NOMO-1 treated with dmso at 0.1 percent for 144 hours (cell line): ENCODE results near the gene RASSF1.

Experiments used
- DNase-seq: peaks from one replicate; lab custom pipeline; 2025; ENCODE audit not compliant: unreplicated experiment; lab: John Stamatoyannopoulos, UW

RASSF1 gene

DNA sequence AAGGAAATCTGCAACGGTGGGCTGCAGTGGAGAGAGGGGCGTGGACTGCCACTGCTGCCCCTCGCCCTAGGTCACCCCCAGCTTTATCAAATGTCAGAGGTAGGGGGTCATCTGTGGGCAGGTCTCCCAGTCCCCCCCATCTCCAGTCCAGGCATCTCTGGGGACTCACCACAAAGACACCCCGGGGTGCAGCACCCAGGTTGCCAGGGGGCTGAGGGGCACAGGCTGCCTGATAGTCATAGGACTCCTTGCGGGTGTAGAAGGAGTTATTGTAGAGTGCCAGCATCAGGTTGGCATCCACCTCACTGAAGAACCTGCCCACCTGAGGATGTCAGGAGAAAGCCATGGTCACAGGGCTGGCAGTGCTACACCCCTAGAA is 25.2 kb upstream of the RASSF1 start:
- no peak for DNase-seq

DNA sequence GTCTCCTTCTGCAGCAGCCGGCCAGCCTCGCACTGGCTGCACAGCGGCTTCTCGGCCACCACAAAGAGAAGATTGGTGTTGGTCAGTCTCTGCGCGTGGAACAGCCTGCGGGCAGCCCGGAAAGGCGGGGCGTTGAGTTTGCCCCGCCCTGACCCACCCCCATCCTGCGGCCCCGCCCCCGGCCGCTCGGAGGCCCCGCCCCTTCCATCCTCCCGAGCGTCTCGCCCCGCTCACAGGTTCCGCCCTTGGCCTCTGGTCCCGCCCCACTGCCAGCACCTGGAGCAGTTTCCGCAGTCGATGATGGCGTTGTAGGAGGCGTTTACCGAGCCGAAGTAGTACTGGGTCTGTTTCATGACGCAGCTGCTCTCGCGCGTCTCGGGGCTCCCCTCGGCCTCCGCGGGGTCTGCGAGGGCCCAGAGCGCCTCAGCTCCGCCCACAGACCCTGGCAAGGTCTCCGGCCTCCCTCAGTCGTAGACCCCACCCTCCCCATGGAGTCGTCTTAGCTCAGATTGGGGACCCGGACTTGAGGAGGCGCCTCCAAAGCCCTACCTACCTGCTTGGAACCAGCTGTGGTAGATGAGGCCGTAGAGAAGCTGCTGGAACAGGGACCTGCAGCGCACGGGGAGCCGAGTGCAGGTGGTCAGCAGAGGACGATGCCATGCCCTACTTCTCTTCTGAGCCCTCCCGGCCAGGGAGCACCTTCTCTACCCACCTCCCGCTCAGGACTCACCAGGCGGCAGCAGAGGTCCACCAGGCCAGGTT is 24.6 kb upstream of the RASSF1 start:
- peak; percentile 84 for DNase-seq

DNA sequence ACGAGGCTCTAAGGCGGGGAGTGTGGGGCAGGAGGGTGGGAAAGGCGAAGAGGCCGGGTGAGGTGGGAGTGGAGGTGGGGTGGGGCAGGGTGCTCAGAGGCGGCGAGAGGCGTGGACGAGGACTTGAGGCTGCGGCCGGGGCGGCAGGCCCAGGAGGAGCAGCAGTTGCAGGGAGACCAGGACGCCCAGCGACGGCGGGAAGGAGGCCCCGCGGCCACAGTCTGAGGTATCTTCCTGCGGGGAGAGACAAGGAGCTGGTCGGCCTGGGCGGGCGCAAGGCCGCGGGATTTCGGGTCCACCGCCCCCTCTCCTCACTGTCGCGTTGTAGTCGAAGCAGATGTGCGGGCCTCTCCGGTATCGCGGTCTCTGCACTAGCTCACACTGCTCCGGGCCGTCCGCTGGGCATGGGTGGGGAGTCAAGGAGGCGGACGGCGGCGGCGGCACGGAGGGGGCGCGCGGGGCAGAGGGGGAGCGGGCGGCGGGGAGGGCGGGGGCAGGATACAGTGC is 24.0 kb upstream of the RASSF1 start:
- DNase-seq = no peak

DNA sequence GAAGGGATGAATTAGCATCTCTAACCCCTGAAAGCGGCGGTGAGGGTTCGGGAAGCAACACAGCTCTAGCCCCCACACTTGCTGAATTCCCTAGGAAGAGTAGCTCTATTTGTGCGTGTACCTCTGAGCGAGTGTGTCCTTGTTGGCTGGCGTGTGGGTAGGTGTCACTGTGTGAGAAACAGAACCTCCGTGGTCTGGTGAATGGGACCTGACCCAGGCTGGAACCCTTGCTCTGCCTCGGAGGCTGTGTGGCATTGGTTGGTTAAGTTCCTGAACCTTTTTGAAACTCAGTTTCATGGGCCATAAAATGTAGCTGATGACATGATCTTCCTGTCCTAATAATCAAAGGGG is 19.1 kb upstream of the RASSF1 start:
- DNase-seq = no peak

DNA sequence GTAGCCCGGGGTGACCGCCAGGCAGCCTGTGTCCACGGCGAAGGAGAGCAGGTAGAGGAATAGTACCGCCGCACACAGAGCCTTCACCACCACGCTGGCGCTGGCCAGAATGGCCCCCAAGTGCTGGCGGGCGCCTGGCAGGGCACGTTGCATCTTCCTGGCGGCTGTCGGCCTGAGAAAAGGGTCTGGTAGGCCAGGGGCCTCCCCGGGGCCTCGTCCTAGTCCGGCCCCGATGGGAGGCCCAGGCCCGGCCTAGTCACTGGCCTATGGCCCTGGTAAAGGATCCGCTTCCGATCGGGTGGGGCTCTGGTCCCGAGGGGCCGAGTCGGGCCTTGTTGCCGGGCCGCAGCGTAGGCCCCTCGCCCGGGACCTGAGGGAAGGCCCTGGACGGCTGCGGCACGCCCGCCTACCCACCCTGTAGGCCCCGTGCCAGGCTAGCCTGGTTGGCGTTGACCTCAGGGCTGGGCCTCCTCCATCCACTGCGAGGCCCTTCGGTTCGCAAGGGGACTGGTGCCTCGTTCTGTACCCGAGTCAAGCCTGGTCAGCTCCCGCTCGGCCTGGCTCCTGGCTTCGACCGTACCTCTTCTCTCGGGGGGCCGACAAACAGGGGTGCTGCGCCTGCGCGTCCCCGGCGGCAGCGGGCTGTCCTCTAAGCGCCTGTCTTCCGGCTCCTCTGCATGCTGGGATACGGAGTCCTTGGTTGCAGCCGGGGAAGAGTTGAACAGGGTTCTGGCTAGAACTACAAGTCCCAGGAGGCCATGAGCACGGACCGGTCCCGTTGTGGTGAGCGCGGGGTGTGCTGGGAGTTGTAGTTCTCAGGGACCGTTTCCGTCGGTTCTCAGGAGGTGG is 18.5 kb upstream of the RASSF1 start, which contains the start of gene TMEM115:
TSS of gene TMEM115 (minus strand) at position 611 of the 849 bp plus-strand sequence. CDS start at position 153, 458 bp downstream.
- DNase-seq = peak; percentile 95

DNA sequence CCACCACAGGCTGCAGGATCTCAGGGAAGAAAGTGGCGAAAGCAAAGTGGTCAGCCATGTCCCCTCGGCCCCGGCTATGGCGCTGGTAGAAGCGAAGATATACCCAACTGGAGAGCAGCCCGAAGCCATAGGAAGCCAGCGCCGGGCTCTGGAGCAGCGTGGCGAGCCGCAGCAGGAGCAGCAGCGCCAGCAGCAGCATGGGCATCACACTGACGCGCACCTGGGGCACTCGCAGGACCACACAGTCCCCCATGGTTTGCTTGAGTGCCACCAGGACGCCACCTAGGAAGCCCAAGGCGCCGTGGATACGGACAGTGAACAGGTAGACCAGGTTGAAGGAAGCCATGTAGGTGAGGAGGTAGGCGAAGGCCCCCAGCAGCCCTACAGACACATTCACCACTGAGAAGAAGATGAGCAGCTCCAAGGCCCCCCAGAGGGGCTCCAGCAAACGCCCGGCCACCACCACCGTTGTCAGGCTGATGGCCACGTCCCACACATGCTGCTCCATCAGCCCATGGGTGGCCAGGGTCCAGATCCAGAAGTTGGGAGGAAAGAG is 17.8 kb upstream of the RASSF1 start:
- DNase-seq = no peak

DNA sequence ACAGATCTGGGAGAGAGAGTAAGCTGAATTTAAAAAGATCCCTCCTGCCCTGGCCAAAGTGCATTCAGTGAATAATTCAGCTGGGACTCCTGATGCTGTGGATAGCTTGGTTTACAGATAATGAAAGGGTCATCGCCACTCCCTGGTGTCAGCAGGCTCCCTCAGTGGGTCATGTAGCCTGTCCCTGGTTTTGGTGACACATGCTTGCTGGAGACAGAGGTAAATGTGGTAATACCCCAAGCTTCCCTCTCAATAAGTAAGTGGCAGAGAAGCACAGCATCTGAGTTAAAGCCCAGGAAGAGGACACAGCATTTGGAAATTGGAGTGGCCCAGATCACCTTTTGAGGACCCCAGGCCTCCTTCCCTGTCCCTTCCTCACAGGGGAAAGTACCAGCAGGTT is 16.8 kb upstream of the RASSF1 start:
- no peak for DNase-seq

DNA sequence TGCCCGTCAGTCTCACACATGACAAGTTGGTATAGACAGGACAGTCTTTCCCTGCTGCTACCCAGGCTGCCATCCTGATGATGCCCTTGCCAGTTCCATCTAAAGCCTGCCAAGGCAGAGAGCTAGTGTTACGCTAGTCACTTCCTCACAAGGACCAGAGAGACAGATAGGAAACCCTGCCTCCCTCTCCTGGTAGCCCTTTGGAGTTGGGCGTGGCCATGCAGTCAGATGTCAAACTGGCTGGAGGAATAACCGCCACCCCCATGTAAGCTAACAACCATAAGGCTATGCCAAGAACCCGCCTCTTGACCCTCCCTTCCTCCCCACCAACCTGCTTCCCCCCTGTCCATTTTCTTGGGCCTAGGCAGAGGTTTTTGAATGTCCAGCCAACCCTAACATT is 15.9 kb upstream of the RASSF1 start:
- DNase-seq = no peak

DNA sequence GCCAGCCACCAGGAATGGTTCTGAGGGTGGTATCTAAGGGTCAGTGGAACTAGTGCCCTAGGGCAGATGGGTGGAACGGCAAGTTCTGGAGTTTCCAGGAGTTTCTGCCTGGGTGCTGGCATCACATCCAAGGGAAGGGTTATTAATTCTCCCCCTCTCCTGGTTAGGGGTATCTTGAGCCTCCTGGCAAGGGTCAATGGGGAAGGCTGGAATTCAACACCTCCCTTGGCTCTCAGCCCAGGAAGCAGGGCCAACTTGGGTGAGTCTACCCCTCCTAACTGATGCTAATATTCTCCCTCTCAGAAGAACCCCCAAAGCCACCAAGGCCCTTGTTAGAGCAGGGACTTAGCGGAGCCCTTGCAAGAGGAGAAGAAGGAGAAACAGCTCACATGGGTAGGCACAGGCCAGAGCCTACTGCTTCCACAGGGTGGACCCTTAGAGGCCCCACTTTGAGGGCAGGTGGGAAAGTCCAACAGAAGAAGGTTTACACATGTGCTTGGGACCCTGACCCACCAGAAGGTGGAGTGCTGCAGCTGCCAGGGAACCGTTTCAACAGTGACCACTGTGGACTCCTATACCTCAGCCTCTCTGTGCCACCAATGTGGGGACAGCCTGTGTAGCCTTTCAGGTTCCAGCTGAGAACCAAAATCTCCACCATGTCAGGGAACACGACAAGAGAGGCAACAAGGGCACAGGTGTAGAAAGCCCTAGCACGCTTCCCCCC is 15.4 kb upstream of the RASSF1 start:
- DNase-seq = no peak

DNA sequence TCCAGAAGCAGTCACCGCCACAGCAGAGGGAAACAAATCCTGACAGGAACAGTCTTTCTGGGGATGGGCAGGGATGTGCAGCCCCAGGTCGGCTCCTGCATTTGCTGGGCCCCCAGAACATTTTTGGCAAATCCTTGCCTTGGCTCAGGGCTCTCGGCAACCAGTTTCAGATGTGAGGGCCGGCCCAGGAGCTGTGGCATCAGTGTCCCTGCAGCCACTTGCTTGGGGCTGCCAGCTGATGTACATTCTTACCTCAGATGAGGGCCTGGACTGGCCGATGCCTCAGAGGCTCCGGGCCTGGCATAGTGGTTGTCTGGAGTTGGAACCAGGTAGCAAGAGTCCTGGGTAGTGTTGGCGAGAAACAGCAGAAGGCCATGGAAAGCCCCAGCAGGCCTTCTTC is 14.2 kb upstream of the RASSF1 start:
- DNase-seq = no peak

DNA sequence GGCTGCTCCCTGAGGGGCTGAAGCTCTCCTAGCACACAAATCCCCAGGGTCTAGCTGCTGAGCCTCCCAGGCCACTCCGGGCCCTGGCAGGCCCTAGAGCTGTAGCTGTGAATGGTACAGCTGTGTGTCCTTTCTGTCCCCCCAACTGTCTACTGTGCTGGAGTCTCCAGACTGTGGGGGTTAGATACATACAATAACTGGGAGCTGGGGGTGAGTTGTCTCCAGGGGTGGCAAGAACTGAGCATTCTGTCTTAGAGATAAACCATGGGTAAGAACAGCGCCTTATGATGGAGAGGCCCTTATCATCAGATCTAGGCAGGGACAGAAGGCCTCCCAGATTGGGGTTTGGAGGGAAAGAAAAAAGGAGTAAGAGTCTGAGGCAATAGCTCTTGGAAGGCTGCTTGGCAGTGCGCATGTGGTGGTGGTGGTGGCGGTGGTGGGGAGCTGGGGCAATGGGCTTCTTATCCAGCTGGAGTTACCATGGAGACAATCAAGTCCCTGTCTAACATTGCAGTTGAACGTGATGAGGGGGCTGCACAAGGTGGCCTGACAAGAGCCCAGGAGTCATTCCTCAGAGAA is 13.6 kb upstream of the RASSF1 start:
- no peak for DNase-seq

DNA sequence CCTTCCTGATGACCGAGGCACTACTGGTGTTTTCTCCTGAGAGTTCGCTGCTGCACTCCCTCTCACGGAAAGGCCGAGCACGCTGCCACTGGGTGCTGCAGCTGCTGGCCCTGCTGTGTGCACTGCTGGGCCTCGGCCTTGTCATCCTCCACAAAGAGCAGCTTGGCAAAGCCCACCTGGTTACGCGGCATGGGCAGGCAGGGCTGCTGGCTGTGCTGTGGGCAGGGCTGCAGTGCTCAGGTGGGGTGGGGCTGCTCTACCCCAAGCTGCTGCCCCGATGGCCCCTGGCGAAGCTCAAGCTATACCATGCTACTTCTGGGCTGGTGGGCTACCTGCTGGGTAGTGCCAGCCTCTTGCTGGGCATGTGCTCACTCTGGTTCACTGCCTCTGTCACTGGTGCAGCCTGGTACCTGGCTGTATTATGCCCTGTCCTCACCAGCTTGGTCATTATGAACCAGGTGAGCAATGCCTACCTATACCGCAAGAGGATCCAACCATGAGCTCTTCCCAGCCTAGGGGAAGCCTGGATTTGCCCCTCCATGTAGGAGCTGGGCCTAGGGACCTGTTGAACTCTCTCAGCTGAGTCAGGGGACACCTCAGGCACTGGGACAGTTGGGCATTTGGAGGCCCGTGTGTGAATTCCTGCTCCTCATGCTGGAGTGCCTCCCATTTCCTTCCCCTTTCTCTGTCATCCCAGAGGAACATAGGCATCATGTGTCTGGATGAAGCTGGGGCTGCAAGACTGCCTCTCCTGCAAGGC is 12.8 kb upstream of the RASSF1 start:
- DNase-seq = no peak

DNA sequence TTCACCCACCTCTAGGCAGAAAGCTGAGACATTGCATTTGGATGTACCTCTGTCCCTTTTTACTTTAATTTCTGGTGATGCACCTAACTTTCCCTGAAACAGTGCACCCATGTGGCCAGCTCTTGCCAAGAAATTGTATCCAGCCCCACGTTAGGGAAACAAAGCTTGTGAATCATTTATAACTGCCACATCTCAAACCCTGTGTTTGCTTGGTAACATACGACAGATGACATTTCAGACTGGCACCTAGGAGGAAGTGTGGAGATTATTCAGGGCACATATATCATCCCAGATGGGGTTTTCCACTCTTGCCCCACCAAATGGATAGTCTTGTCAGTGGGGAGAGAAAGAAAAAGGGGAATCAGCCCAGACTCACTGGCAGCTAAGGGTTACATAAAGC is 12.1 kb upstream of the RASSF1 start:
- no peak for DNase-seq

DNA sequence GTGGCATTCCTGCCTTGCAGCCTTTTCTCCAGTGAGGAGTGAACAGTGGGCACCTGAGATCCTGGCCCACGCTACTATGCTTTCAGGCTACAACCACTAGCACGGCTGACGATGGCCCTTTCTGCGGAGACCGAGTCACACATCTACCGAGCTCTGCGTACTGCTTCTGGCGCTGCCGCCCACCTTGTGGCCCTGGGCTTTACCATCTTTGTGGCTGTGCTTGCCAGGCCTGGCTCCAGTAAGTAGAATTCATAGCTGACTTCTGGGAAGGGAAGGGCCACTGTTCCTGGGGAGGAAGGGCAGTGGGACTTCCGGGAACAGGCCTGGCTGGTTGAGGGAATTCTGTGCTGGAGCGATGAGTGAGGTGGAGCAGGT is 10.7 kb upstream of the RASSF1 start:
- DNase-seq = no peak

DNA sequence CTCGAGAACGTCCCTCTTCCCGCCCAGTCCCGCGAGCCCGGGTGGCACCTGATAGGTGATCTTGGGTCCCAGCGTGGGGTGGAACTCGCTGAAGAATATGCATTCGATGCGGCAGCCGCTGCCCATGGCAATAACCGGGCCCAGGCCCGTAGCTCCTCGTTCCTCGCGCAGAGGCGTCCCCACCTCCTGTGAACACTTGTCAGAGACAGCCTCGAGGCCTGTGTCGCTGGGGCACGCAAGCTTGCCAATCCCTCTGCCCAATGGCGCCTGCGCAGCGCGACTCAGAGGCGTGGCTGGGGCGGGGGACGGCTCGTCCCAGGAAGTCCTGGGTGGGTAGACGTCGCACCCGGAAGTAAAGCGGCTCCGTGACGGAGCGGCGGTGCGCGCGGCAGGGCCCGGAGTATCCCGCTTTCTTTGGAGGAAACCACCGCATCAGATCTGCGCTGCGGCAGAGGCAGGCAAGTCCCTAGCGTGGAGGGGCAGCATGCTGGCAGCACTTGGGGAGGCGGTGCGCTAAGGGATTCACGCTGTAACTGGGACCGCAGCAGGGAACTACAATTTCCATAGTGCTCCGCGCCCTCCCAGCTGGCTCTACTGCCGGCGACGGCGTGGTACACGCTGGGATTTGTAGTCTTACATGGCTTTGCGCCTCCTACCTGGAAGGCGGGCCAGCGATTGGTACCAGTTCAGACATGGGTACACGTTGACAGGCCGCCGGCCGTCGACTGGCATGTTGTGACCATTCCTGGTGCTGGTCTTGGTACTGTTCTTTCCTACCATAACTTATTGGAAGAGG is 10.1 kb upstream of the RASSF1 start, which contains the start of the genes CYB561D2 and NPRL2:
TSS of gene CYB561D2 (plus strand) at position 336 of the 796 bp plus-strand sequence. CDS start 572 bp downstream, outside the sequence.
TSS of gene NPRL2 (minus strand) at position 249 of the 796 bp plus-strand sequence. CDS start at position 126, 123 bp downstream.
- peak; percentile 85 for DNase-seq

DNA sequence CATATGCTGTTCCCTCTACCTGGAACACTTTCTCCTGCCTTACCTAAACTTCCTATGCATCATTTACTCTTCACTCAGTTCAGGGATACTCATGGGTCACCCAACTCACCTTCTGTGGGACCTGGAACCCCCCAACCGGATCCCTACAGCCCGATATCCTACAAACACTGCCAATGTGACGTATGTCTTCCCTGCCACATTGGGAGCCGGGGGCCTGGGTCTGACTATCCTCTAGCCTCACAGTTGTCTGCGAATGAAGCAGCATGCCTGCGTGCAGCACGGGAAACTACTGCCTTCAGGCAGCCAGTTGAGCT is 9.5 kb upstream of the RASSF1 start:
- no peak for DNase-seq

DNA sequence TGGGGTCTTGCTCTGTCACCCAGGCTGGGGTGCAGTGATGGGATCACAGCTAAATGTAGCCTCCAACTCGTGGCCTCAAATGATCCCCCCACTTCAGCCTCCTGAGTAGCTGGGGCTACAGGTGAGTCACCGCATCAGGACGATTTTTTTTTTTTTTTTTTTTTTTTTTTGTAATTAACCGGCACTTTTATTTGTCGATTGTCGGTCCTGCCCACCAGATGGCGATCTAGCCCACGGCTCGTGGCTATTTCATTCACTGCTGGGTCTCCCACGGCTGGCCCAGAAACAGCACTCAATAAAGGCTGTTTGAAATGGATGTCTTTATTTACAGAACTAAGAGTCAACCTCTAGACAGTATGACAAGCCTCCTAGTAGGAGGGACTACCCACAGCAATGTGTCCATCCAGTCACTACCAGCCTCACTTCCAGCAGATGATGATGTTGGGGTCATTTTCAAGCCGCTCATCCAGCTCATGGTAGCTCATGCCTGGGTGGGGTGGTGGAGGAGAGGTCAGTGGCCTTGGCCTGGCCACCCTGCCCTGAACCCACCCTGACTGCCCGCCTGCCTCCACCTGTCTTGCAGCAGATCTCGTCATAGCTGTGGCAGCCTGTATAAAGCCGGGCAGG is 6.7 kb upstream of the RASSF1 start:
- peak; percentile 74 for DNase-seq

DNA sequence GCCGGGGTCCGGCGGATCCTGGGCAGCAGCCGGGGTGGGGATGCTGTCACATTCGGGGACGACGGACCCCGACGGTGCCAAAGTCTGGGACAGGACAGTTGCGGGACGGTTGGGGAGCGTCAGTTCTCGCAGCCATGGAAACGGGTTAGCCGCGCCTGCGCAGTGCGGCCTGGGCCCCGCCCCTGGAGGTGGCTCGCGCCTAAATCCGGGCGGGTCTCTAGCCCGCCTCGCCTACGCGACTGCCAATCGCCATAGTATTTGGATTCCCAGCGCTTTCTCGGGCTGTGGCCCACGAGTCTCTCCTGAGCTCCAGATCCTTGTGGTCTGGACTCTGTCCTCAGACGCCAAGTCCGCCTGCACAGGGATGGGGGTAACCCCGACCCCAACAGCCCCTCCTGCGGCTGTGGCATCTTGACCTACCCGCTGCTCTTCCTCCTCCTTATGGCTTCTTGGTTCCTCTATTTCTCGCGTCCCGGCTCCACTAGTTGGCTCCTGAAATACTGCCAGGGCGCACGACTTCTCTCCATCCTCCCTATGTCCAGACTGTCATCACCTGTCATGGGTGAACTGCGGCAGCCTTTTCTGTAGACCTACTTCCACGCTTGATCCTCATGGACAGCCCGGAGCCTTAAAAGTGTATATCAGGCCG is 5.1 kb upstream of the RASSF1 start, which contains the start of gene ZMYND10:
TSS of gene ZMYND10 (minus strand) at position 147 of the 649 bp plus-strand sequence. CDS start 153 bp downstream, outside the sequence.
- DNase-seq = peak; percentile 64
